NCI-H1092 treated with DMSO at 0.1 percent for 48 hours (cell line): ENCODE measurements around the gene PTPRN2.

ENCODE experiments used
- DNase-seq: peaks from one replicate; lab custom pipeline; 2025; lab: John Stamatoyannopoulos, UW

Gene PTPRN2

GRCh38 chr7:157641866-157642265 is 945.8 kb downstream of the PTPRN2 start:
- no peak for DNase-seq

DNA sequence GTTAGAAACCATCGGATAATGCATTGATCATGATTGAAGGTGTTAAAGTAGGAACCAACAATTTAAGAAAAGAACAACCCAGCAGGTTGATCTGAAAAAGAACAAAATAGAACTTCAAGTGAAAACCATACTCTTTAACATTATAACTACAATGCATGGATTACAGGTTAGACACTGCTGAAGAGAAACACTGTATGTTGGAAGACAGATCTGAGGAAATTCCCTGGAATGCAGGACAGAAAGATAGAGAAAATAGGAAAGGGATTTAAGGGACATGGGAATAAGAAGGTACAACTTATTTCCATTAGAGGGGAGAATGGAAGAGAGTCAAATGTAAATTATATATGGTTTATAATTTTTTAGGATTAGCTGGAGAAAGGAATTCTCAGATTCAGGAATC is 947.5 kb downstream of the PTPRN2 start:
- no peak for DNase-seq

GRCh38 chr7:157638563-157638962 is 949.1 kb downstream of the PTPRN2 start:
- DNase-seq, result no peak

- no peak for DNase-seq
Observed at GRCh38 chr7:157637216-157637949, 950.2 kb downstream of the PTPRN2 start.

DNA sequence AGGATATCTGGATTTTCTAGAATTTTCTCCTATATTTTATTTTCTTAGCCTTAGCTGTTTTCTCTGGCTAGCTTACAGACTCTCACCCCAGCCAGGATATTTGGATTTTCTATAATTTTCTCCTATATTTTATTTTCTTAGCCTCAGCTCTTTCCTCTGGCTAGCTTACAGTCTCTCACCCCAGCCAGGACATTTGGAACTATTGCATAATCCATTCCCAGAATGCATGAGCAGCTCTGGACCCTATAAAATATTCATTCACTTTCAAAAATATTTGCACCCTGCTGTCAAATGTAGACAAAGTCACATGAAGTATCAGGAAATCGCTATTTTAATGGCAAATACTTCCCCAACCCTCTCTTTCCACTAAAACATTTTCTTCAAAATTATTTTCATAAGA is 952.0 kb downstream of the PTPRN2 start:
- DNase-seq, result no peak

DNA sequence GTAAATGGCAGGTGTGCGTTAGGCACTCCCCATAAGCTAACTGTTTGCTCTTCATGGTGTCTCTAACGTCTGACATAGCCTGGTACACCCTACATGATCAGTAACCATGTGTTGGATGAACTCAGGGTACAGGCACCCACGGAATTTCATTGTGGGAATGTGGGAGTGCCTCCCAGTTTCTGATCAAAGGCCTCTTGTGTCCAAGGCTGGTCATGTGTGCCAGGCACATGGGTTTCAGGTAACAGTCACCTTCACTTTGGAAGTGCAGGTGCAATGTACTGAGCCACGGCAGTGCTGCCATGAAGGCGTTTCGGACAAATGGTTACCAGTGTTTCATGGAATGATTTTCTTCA is 952.5 kb downstream of the PTPRN2 start:
- DNase-seq, result no peak

DNA sequence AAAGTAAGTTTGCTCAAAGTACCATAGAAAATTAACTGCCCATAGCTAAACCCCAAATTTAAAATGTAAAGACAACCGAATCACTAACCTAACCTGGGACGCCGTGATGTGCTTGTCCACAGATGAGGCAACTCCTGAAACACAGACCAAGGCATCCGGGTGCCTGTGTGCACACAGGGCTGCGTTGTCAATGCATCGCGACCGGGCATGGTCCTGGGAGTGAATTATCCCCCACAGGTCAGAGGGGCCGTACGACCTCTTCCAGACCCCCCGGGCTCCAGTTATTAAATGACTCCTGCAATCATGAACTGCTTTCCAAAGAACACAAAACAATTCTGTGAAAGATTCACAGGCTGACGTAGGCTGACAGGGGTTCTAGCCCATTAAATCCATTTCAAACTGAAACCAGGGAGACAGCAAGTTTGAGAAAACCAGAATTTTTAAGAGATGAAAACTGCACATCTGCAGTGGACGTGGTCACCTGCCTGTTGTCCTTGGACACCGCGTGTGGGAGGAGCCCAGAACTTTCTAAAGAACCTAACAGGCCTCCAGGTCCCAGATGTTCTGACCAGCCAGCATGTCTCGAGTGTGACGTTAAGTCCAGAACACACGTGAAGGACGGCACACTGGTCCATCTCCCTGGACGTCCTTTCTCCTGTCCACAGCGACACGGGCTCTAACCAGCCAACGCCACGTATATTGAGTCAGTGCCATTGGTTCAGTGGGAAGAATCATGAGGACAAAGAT is 953.0 kb downstream of the PTPRN2 start:
- no peak for DNase-seq

- DNase-seq, result no peak
Observed at GRCh38 chr7:157633465-157634185, 954.0 kb downstream of the PTPRN2 start.

DNA sequence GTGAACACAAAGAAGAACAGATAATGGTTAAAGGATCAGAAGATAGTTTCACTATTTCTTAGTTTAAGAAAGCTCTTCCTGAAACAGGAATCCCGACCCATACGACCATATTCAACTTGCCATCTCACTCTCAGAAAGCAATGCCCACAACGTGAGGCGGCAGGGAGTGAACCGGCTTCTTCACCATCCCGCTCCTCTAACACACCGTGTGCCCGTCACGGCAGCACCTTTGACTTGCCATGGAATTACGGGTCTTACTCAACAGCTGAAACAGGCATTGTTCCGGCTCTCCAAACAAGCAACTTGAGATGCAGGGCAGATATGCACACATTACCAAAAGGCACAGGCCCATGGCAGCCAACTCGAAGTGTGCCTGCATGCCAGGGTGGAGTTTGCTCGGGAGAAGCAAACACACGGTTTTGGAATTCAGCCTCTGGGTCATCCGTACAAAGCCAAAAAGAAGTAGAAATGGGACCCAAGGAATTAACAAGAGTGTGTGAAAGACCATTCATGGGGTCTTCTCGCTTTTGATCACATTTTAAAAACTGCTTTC is 957.2 kb downstream of the PTPRN2 start:
- DNase-seq, result no peak

DNA sequence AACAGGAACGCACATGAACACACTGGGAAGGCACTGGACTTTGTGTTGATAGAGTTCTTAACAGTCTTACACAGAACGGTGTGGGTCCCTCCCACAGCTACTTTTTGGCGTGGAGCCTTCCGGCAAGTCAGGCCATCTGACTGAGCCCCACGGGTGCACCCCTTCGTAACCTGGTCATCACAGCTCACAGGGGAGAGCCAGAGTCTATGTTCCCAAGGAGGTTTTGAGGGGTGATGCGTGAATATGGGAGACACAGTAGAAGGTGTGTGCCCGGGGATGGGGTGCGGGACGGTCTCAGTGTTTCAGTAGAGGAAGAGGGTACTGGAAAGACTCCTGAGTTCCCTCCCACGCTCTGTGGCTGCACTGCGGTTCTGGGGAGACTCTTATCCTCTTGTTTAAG is 959.2 kb downstream of the PTPRN2 start:
- no peak for DNase-seq

DNA sequence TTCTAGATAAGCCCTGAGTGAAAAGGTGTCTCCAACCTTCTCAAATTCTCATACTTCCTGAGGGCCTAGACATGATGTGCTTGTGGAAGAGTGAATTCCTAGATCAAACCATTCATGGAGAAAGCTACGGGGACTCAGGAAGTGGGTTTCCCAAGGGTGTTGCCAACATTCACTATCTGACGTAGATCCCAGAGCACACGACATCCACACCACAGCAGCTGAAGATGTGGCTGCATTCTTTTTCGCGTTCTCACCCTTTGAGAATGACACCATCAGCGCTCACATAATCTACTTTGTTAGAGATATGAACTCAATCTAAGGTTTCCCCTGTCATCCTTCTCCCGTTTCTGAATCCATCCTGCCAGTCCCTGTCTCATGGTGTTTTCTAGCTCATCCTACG is 960.0 kb downstream of the PTPRN2 start:
- DNase-seq, result no peak

DNA sequence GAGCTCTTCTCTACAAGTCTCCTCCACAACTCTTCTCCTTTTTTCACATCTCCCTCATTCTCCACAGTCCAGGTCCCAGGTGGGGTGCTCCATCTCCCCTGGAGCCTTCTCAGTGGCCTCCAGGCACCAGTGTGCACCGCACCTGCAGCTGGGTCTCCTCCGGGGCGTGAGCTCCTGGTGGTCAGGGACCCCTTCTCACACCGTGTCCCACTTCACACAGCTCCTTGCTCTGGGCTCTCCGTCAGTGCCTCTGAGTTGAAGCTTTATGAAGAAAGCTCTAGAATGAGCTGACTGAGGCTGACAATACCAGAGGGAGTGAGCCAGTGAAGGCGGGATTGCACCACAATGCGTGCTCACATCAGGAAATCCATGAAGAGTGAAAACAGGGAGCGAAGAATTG is 960.6 kb downstream of the PTPRN2 start:
- DNase-seq, result no peak

GRCh38 chr7:157625973-157626742 is 961.5 kb downstream of the PTPRN2 start:
- no peak for DNase-seq

- no peak for DNase-seq
Observed at GRCh38 chr7:157623556-157623955, 964.1 kb downstream of the PTPRN2 start.

DNA sequence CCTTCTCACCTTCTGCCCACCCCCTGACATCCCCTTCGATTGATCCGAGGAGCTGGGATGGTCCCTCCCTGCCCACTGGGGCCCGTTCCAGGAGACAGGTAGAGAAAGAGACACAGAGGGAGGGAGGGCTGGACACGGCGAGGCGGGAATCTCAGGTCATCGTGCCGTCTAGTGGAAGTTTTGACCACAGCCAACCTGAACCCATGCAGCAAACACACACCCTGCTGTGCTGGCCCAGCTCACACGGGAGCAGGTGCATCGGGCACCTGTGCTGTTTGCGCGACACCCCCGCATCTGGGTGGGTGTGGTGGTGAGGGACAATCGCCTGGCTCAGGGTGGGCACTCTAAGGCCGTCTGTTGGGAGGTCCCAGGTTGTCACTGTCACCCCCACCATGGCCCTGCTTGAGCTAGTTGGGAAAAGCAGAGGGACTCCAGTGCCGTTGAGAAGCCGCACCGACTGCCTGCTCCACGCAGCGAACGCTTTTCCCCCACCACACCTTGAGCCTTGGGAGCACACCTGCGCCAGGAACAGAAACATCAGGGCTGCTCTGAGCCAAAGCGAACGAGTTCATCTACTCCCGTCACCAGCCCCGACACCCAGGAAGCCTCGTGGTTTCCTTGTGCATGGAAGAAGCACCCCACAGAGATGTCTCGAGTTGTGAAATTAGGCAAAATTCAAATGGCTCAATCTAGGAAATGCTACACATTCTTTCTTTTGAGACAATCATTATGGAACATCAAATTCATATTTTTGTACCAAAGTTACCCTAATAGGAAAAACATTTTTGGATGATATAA is 965.0 kb downstream of the PTPRN2 start:
- DNase-seq, result no peak

DNA sequence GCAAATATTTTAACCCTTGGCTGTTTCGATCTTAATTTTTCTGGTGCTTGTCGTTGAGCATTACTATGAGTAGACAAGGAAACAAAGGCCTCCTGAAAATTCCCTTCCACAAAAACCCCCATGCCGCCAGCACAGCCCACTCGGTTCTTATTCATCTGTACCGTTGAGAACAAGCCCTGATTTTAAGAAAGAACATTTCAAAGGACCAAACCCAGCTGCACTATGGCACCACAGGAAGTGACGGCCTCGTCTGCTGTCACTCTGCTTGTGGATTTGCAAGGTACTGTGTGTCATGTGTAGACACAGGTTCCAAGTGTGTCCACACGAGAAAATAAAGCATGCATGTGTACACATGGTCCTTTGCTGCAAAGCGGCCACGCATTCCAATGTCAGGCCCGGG is 965.6 kb downstream of the PTPRN2 start:
- DNase-seq, result no peak

GRCh38 chr7:157621131-157621681 is 966.4 kb downstream of the PTPRN2 start:
- no peak for DNase-seq

- no peak for DNase-seq
Observed at GRCh38 chr7:157620616-157621015, 967.0 kb downstream of the PTPRN2 start.

DNA sequence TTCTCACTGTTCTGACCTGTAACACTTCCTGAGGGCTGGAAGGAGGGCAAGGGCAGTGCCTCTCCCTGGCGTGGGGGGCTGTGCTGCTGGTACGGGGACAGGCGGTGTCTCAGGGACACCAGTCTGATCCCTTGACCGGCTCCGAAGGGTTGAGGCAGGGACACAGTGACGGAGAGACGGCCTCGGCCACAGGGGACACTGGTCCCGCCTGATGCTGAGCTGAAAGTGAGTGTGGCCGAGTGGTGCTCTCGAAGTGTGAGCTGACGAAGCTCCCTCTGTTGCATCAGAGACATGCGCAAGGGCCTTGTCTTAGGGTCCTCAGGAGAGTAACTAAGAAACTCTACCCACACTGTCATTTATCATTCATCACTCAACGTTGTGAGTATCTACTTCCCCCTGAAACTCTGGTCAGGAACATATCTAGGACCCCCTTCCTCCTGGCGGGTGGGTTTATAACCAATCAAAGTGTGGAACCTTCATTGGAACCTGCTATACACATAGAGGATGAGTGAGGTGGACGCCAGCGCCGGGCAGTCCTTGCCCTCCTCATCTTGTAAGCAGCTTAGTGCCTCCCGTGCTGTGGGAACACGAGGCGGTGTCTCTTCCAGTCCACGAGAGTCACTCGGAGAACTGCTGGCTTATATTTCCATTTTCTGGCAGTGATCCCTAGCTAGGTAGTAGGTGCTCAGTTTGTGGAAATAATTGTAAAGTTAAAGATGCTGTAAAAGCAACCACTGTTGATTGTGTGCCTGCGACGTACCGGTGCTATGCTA is 967.7 kb downstream of the PTPRN2 start:
- DNase-seq, result no peak
